Aorta (tissue), 5 donors: ENCODE data around the gene IGF1. TPM values are rescaled to one million over a fixed set of nuclear protein-coding genes. Genes with fewer than 3 reads are reported as not detected.
A peak's percentile ranks its signal among the peaks of the same experiment; 100 is the strongest.

Experiments
- ATAC-seq: fragments of 200-7000 bp; cut with Tn5 transposase; one replicate; pipeline ENCODE4 v1.9.1; 2022; ENCODE audit warnings: moderate library complexity; ENCODE audit not compliant: low FRiP score
- DNase-seq, 2 donors: peaks; one replicate each; pipeline ENCODE4 v3.0.0-alpha.2; 2020
- H3K27ac ChIP-seq, 2 donors: one replicate each; pipeline ENCODE4 v1.5.1; 2013; ENCODE audit warnings: low read length in 2 of 2, mild to moderate bottlenecking in 2 of 2, moderate library complexity in 2 of 2, control low read depth in 1 of 2, inconsistent platforms in 1 of 2, low read depth in 1 of 2
- H3K27me3 ChIP-seq, 2 donors: one replicate each; pipeline ENCODE4 v1.6.1; 2013; ENCODE audit warnings: control low read depth in 1 of 2, low read length in 1 of 2, mild to moderate bottlenecking in 1 of 2, moderate library complexity in 1 of 2; ENCODE audit not compliant: insufficient read depth in 2 of 2, control insufficient read depth in 1 of 2
- H3K36me3 ChIP-seq, 2 donors: one replicate each; pipeline ENCODE4 v1.6.1; 2013; ENCODE audit warnings: control low read depth in 1 of 2, low read length in 1 of 2, mild to moderate bottlenecking in 1 of 2; ENCODE audit not compliant: insufficient read depth in 2 of 2, control insufficient read depth in 1 of 2
- H3K4me1 ChIP-seq, 2 donors: one replicate each; pipeline ENCODE4 v1.6.1; 2013; ENCODE audit warnings: low read length in 2 of 2, control low read depth in 1 of 2, mild to moderate bottlenecking in 1 of 2, moderate library complexity in 1 of 2; ENCODE audit not compliant: insufficient read depth in 2 of 2, control insufficient read depth in 1 of 2
- H3K4me3 ChIP-seq, 2 donors: one replicate each; pipeline ENCODE4 v1.5.1; 2013; ENCODE audit warnings: low read length in 2 of 2, control low read depth in 1 of 2, mild to moderate bottlenecking in 1 of 2
- H3K9me3 ChIP-seq: one replicate; pipeline ENCODE4 v1.6.1; 2013; ENCODE audit warnings: mild to moderate bottlenecking, low read length; ENCODE audit not compliant: control insufficient read depth
- WGBS, 2 donors: extraction: QIAGEN DNeasy Blood & Tissue Kit; methylation state at CpG; one replicate each; pipeline ENCODE4 v1.1.7; 2013; 5-methylcytosine and 5-hydroxymethylcytosine counted together
- intact Hi-C, 2 donors: fragments of 100-400 bp; cut with DNase I; formaldehyde crosslinking; loops; one replicate each; pipeline versions ENCODE4 v1.14.2 to v1.15.0; 2022
- polyA plus RNA-seq, 2 donors: library from polyadenylated mRNA; stranded (reverse); fragments of 200-250 nt; gene quantifications; one replicate each; pipeline ENCODE4 v1.2.3, GENCODE V29; 2013
- total RNA-seq, 2 donors: library from RNA; stranded (reverse); fragmentation: NEBNext Ultra II Directional; extraction: Animal tissue kit (Norgen Biotek cat#: 25700); gene quantifications; one replicate each; pipeline ENCODE4 v1.2.1, GENCODE V29; 2021
- donor health status: healthy with polysubstance abuse.
- donor health status: Bipolar disorder and iron deficiency.
- donor health status: DM: no; HTN: no; CAD: no.
- donor health status: DM: no; HTN: no; CAD: no.
- donor health status: DM: yes; HTN: yes; CAD: no.

The IGF1 gene
- total and polyA plus RNA-seq, 4 donors, result 1.3 to 193 (median 53.0) TPM

DNA sequence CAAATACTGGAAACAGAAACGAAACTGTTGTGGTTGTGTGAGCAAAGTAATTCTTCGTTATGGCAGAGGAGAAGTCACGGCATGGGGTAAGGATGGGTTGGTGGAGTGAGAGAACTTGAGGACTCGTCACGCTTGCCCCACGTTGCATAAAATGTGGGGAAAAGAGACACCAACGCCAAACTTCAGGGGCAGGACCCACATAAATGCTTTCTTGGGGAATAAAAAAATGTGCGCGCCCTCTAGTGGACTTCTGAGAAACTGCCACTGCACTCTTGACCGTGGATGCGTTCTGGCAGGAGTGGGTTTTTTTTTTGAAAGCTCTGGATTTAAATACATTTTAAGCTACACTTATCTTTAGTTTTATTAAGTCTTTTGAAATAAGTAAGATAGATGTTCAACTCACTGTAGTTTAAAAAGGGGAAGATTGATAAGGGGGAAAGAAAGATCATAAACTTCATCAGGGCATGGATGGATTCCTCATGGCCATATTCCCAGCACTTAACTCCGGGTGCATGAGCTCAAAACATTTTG, 4.1 kb upstream of the IGF1 start:
- WGBS, 2 donors, result 7 to 8% methylated on average over 12 of the region's 12 CpGs
- no peaks in the 10 kb centered on the region for H3K27me3 ChIP-seq
- peak overlapping the region in 1 of 2 donors; percentile 4 for H3K4me3 ChIP-seq
- DNase-seq, result peak; percentile 67 to 80
- H3K4me1 ChIP-seq, result no peaks in the 10 kb centered on the region
- H3K9me3 ChIP-seq, result no peaks in the 10 kb centered on the region
- H3K36me3 ChIP-seq, result no peaks in the 10 kb centered on the region
- H3K27ac ChIP-seq, result no peak overlapping the region
- intact Hi-C loops, result loop anchor here (5.0 to 10.0 kb wide), 5 partner anchors 180 to 367 kb away; partner anchors contain the start of genes NUP37 (in 1 of the 2) and PARPBP (in 1 of the 2)
- ATAC-seq, result peak; percentile 83

DNA sequence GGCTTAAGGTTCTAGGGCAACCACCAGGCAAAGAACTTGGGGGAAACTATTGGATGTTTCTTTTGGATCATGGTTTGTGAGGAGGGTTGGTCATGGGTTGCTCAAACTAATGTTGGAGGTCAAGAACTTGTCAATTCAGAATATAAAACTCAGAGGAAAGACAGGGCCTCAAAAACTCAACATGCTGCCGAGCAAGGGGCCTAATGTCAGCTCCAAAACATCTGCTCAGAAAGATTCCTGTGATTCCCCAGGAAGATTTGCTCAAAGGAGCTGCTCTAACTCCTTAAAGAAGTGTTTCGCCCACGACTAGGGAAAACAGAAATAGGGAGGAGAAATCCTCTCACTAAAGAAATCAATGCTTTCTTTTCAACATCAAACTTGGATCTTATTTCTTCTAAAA, 3.7 kb upstream of the IGF1 start:
- no peaks in the 10 kb centered on the region for H3K27me3 ChIP-seq
- no peaks in the 10 kb centered on the region for H3K36me3 ChIP-seq
- H3K4me3 ChIP-seq, result peak overlapping the region in 1 of 2 donors; percentile 4
- ATAC-seq (no peak), DNase-seq (no peak)
- no peak overlapping the region for H3K27ac ChIP-seq
- intact Hi-C loops, result loop anchor here (5.0 to 10.0 kb wide), 5 partner anchors 179 to 367 kb away; partner anchors contain the start of genes NUP37 (in 1 of the 2) and PARPBP (in 1 of the 2)
- 45 to 50% methylated on average over 3 of the region's 3 CpGs for WGBS, 2 donors
- H3K9me3 ChIP-seq, result no peaks in the 10 kb centered on the region
- peaks cover 0 to 4% of the 10 kb centered on the region in 2 donors for H3K4me1 ChIP-seq

- Histone ChIP-seq H3K9me3 (no peaks in the 10 kb centered on the region), H3K27ac (no peak overlapping the region), H3K27me3 (no peaks in the 10 kb centered on the region), H3K36me3 (no peaks in the 10 kb centered on the region), H3K4me3 (no peak overlapping the region), H3K4me1 (peaks cover 0 to 4% of the 10 kb centered on the region in 2 donors)
- WGBS, 2 donors, result 97 to 98% methylated on average over 2 of the region's 2 CpGs
- DNase-seq (no peak), ATAC-seq (no peak)
- intact Hi-C loops, result loop anchor here (5.0 to 10.0 kb wide), 5 partner anchors 179 to 366 kb away; partner anchors contain the start of genes NUP37 (in 1 of the 2) and PARPBP (in 1 of the 2)
These were observed 3.1 kb upstream of the IGF1 start for GRCh38 chr12:102483466-102483865.

DNA sequence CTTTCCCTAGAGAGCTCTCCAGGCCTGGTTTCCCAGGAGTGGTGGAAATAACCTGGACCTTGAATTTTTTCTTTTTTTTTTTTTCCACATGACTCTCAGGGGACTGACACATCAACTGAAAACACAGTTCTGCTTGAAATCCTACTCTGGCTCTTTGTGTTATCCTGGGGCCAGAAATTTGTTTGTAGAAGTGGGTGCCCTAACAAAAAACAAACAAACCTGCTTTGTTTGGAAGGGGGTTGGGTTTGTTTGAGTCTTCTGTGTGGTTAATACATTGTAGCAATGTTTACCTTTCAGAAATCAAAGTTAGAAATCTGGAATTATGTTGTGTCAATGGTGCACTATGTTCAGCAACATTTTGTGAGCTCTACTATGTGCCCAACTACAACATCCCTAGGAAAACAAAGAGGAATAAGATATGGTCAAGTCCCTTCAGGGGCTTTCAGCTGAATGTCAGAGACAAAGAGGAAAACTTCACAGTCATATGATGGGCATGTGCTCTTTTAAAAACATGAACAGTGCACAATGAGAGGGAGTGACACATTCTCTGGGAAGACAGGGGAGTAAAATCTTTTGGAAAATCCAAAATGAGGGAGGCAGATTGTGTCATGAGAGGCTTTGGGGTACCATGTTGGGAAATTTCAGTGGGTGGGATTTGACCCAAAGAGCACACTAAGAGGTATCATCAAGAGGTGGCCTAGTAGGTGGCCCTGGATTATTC, 1.5 kb upstream of the IGF1 start:
- Histone ChIP-seq H3K27ac (no peak overlapping the region), H3K4me3 (no peak overlapping the region), H3K9me3 (no peaks in the 10 kb centered on the region), H3K36me3 (no peaks in the 10 kb centered on the region), H3K4me1 (peaks cover 0 to 4% of the 10 kb centered on the region in 2 donors), H3K27me3 (no peaks in the 10 kb centered on the region)
- intact Hi-C loops, result loop anchor here (5.0 to 10.0 kb wide), 5 partner anchors 177 to 365 kb away; partner anchors contain the start of genes NUP37 (in 1 of the 2) and PARPBP (in 1 of the 2)
- ATAC-seq, result no peak
- DNase-seq, result no peak

DNA sequence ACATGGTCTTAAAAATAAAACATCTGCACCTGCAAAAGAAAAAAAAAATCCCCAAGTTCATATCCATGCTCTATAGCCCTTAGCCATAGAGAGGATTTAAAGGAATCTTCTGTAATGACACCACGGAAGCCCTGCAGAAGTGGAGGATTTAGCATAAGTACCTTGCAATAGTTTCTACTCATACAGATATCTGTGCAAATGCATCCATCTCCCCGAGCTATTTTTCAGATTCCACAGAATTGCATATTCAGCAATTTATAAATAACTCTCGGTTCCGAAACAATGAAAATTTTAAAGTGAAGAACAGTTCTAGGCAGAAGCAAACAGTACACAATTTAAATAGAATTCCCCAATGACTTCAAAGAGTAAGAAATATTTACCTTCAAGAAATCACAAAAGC, 424 bp downstream of the IGF1 start:
- Histone ChIP-seq H3K27me3 (no peaks in the 10 kb centered on the region), H3K27ac (no peak overlapping the region), H3K4me3 (peak overlapping the region in 1 of 2 donors; percentile 16), H3K4me1 (peaks cover 0 to 4% of the 10 kb centered on the region in 2 donors), H3K9me3 (no peaks in the 10 kb centered on the region), H3K36me3 (no peaks in the 10 kb centered on the region)
- ATAC-seq (no peak), DNase-seq (no peak)
- intact Hi-C loops, result loop anchor here (5.0 to 10.0 kb wide), 5 partner anchors 175 to 363 kb away; partner anchors contain the start of genes NUP37 (in 1 of the 2) and PARPBP (in 1 of the 2)
- 9 to 11% methylated on average over 4 of the region's 4 CpGs for WGBS, 2 donors

DNA sequence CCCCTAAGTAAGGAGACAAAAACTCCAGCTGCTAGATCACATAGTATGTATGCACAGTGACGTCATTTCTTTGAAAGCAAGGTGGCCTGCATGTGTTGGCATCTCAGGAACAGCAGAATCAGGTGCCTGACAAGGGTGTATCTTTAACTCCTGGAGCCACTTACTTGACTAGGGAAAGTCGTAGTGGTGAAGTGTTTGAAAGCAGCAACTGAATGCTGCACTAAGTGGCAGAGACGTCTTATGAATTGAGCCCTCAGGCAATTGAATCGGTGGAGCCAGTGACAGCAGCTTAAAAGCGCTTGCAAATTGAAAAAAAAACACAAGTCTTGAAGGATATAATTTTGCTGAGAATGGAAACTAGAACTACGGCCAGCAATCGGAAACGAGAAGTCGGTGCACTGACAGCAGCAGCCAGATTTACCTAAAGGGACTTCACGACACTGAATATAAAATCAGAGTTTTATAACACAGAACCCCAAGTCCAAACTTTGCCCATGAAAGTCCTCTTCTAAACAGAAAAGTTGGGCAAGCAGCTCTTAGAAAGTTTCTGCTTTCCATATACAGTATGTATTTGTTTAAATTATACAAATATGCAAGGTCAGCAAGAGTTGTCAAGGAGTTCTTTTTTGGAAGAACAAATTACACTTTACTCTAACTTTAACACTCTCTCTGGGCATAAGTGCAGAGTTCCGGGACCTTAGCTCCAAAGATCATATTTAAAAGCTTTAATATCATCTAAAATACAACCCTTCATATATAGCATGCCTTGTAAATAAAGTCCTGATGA, 1.1 kb downstream of the IGF1 start:
- intact Hi-C loops, result no loop called here
- WGBS, 2 donors, result 1 to 2% methylated on average over 11 of the region's 11 CpGs
- H3K27ac ChIP-seq, result no peak overlapping the region
- no peaks in the 10 kb centered on the region for H3K27me3 ChIP-seq
- H3K36me3 ChIP-seq, result no peaks in the 10 kb centered on the region
- ATAC-seq (no peak), DNase-seq (no peak)
- no peaks in the 10 kb centered on the region for H3K9me3 ChIP-seq
- peaks cover 0 to 4% of the 10 kb centered on the region in 2 donors for H3K4me1 ChIP-seq
- peak overlapping the region in 1 of 2 donors; percentile 19 for H3K4me3 ChIP-seq

DNA sequence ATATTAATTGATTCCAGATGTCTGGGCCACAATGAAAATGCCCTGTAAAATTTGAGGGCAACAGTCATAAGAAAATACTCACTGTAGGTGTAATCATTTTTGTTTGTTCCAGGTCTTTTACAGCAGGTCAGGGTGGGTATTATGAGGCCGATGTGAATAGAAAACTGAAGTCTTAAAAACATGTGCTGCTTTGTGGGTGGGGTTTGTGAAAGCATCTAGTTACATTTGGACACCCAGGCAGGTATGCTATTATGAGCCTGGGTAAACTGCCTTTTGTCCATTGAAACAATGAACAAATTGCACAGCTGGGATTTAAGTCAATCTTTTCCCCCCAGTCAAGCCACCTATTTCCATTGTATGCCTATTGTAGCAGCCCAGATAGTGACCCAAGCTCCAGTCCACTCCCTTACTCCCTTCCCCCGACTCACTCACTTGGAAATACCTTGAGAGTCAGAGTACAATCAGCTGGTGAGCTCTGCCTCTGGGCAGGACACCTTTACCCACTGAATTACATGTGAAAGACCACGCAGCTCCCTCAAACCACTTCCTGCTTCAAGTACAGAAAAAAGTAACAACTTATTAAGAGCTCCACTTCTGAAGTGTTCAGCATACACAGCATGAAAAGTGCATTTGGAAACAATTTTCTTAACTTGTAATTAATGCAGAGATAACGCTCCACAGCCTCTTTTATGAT, 1.8 kb downstream of the IGF1 start:
- WGBS, 2 donors, result 60 to 67% methylated on average over 4 of the region's 4 CpGs
- DNase-seq (no peak), ATAC-seq (no peak)
- Histone ChIP-seq H3K4me3 (no peak overlapping the region), H3K27ac (no peak overlapping the region), H3K27me3 (no peaks in the 10 kb centered on the region), H3K4me1 (peaks cover 0 to 4% of the 10 kb centered on the region in 2 donors), H3K36me3 (no peaks in the 10 kb centered on the region), H3K9me3 (no peaks in the 10 kb centered on the region)
- intact Hi-C loops, result no loop called here

- 61 to 69% methylated on average over 9 of the region's 9 CpGs for WGBS, 2 donors
- no peak for DNase-seq
- no peak overlapping the region for H3K27ac ChIP-seq
- no peaks in the 10 kb centered on the region for H3K27me3 ChIP-seq
- H3K36me3 ChIP-seq, result no peaks in the 10 kb centered on the region
- H3K9me3 ChIP-seq, result no peaks in the 10 kb centered on the region
- no peak for ATAC-seq
- peaks cover 0 to 4% of the 10 kb centered on the region in 2 donors for H3K4me1 ChIP-seq
- no peak overlapping the region for H3K4me3 ChIP-seq
- intact Hi-C loops, result no loop called here
These were observed 5.0 kb downstream of the IGF1 start for GRCh38 chr12:102475355-102475754.
